Activated CD4-positive, alpha-beta T cell treated with anti-CD3 and anti-CD28 coated beads, Interleukin-2, Interleukin-6, amounts not matched to agents 100 ng/mL and 50 ng/mL, durations not matched to agents 16 hours and 8 hours (primary cell): ENCODE data around the gene CSAG1.
"Not testable (repeated sequence)": the region's sequence is repeated elsewhere in the genome, so short reads cannot be mapped to it uniquely, and the experiment has no call there.

Experiments used
- DNase-seq: peaks from one replicate; pipeline ENCODE4 v3.0.0-alpha.2; 2020

The CSAG1 gene

GRCh38 chrX:152697952-152698931 lies 35.3 kb downstream of the CSAG1 start, which contains the start of gene MAGEA3:
Gene MAGEA3, plus strand, starts transcription at chrX:152698794. Its CDS starts 2,039 bp downstream, at chrX:152700833.
- DNase-seq, result not testable (repeated sequence)

- not testable (repeated sequence) for DNase-seq
Observed at GRCh38 chrX:152681012-152681411, 52.5 kb downstream of the CSAG1 start.
